Ishikawa (cell line): ENCODE data around the gene NFX1.

Source experiments
- CEBPB ChIP-seq: IDR thresholded peaks from 2 replicates; pipeline ENCODE4 v1.6.1; 2012
- CREB1 ChIP-seq: IDR thresholded peaks from 2 replicates; pipeline ENCODE4 v1.6.1; 2012; ENCODE audit warnings: low read depth
- EGR1 ChIP-seq: IDR thresholded peaks from 2 replicates; pipeline ENCODE4 v1.6.1; 2012
- EP300 ChIP-seq: IDR thresholded peaks from 2 replicates; pipeline ENCODE4 v1.6.1; 2012; ENCODE audit warnings: borderline replicate concordance
- FOXM1 ChIP-seq: IDR thresholded peaks from 2 replicates; pipeline ENCODE4 v1.6.1; 2012; ENCODE audit warnings: low read depth, borderline replicate concordance
- NFIC ChIP-seq: IDR thresholded peaks from 2 replicates; pipeline ENCODE4 v1.6.1; 2012
- RAD21 ChIP-seq: IDR thresholded peaks from 2 replicates; pipeline ENCODE4 v1.6.1; 2012; ENCODE audit warnings: low read depth
- TAF1 ChIP-seq: IDR thresholded peaks from 2 replicates; pipeline ENCODE4 v1.6.1; 2012; ENCODE audit warnings: low read depth, mild to moderate bottlenecking
- TCF12 ChIP-seq: IDR thresholded peaks from 2 replicates; pipeline ENCODE4 v1.6.1; 2012; ENCODE audit warnings: low read depth
- TEAD4 ChIP-seq: IDR thresholded peaks from 2 replicates; pipeline ENCODE4 v1.6.1; 2012
- YY1 ChIP-seq: IDR thresholded peaks from 2 replicates; pipeline ENCODE4 v1.6.1; 2012; ENCODE audit warnings: low read depth
- ZBTB7A ChIP-seq: IDR thresholded peaks from 2 replicates; pipeline ENCODE4 v1.6.1; 2012; ENCODE audit warnings: low read depth
- TF ChIP-seq, protein P1 (sequence below): IDR thresholded peaks from 2 replicates; pipeline ENCODE4 v1.6.1; 2012
- TF ChIP-seq, protein P2 (sequence below): IDR thresholded peaks from 2 replicates; pipeline ENCODE4 v1.6.1; 2012; ENCODE audit warnings: low read depth, mild to moderate bottlenecking
- TF ChIP-seq, protein P3 (sequence below): IDR thresholded peaks from 2 replicates; pipeline ENCODE4 v1.6.1; 2012

Gene NFX1

GRCh38 chr9:33254211-33254610, 36.1 kb upstream of the NFX1 start:
- no peak for TF ChIP-seq RAD21
- no peak for TF ChIP-seq EP300
- TF ChIP-seq NFIC: no peak
- no peak for TF ChIP-seq CREB1
- no peak for TF ChIP-seq FOXM1
- no peak for TF ChIP-seq ZBTB7A
- TF ChIP-seq CEBPB: no peak
- no peak for TF ChIP-seq TAF1
- TF ChIP-seq, protein P1, sequence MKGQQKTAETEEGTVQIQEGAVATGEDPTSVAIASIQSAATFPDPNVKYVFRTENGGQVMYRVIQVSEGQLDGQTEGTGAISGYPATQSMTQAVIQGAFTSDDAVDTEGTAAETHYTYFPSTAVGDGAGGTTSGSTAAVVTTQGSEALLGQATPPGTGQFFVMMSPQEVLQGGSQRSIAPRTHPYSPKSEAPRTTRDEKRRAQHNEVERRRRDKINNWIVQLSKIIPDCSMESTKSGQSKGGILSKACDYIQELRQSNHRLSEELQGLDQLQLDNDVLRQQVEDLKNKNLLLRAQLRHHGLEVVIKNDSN: no peak
- no peak for TF ChIP-seq TEAD4
- TF ChIP-seq TCF12: no peak

- TF ChIP-seq TCF12 (no peak), NFIC (no peak), TEAD4 (no peak), CEBPB (no peak), ZBTB7A (no peak)
Measured at GRCh38 chr9:33255014-33255413, 35.3 kb upstream of the NFX1 start.

- TF ChIP-seq CEBPB (no peak), NFIC (no peak), EGR1 (no peak)
- TF ChIP-seq, protein P1: no peak
Measured at GRCh38 chr9:33255471-33255870, 34.8 kb upstream of the NFX1 start.

DNA sequence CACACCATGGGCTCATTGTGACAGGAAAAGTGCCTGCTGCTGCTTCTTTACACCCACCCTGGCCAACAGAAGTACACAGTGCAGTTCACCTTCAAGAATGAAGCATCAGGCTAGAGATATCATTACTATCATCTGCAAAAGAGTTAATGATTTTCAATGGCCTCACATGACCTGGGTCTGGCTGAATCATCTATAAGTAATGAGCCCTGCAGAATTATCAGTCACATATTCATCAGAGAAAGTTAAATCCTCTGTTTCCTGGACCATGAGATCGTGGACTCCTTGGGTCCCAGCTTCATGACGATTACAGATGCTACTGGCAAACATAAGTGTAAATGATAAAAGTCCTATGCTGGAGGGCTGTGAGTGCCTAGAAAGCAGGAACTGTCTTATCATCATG, 34.1 kb upstream of the NFX1 start:
- TF ChIP-seq ZBTB7A (no peak), TAF1 (no peak), TCF12 (no peak), CEBPB (no peak), CREB1 (no peak), YY1 (no peak), TEAD4 (no peak), RAD21 (no peak), EGR1 (no peak)
- TF ChIP-seq, protein P2, sequence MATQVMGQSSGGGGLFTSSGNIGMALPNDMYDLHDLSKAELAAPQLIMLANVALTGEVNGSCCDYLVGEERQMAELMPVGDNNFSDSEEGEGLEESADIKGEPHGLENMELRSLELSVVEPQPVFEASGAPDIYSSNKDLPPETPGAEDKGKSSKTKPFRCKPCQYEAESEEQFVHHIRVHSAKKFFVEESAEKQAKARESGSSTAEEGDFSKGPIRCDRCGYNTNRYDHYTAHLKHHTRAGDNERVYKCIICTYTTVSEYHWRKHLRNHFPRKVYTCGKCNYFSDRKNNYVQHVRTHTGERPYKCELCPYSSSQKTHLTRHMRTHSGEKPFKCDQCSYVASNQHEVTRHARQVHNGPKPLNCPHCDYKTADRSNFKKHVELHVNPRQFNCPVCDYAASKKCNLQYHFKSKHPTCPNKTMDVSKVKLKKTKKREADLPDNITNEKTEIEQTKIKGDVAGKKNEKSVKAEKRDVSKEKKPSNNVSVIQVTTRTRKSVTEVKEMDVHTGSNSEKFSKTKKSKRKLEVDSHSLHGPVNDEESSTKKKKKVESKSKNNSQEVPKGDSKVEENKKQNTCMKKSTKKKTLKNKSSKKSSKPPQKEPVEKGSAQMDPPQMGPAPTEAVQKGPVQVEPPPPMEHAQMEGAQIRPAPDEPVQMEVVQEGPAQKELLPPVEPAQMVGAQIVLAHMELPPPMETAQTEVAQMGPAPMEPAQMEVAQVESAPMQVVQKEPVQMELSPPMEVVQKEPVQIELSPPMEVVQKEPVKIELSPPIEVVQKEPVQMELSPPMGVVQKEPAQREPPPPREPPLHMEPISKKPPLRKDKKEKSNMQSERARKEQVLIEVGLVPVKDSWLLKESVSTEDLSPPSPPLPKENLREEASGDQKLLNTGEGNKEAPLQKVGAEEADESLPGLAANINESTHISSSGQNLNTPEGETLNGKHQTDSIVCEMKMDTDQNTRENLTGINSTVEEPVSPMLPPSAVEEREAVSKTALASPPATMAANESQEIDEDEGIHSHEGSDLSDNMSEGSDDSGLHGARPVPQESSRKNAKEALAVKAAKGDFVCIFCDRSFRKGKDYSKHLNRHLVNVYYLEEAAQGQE: no peak
- TF ChIP-seq, protein P3, sequence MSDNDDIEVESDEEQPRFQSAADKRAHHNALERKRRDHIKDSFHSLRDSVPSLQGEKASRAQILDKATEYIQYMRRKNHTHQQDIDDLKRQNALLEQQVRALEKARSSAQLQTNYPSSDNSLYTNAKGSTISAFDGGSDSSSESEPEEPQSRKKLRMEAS: no peak

DNA sequence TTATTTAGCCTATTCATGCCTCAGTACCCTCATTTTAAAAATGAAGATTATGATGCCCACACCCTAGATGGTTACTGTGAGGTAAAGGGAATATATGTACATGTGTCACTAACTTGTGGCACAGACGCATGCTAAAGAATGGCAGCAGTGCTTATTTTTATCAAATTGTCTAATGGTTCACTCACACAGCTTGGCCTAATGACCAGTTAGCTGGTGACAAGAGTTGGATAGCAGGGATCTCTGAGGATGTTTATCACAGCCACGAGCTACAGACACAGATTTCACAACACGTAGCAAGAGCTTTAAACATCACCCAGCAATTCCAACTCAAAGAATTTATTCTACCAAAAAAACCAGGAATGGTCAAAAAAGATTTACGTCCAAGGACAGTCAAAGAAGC, 33.0 kb upstream of the NFX1 start:
- no peak for TF ChIP-seq EP300
- TF ChIP-seq, protein P2: no peak
- TF ChIP-seq YY1: no peak
- TF ChIP-seq, protein P3: no peak

DNA sequence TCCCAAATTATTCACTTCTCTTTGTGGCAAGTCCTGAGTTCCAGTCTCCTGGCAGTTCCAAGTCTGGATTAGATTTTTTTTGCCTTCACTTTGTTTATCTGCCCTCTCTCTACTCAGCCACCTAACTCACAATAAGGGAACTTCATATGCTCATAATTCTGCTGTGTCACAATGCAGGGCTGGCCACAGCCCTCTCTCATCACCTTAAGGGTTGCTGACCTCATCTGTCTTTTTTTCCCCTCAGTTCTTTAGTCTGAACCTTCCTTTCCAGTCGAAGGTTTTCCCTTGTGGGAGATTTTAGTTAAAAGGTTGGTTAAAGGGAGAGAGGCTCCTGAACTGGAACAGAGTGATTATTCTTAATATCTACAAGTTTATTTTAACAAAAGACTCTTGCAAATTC, 29.9 kb upstream of the NFX1 start:
- TF ChIP-seq ZBTB7A (no peak), FOXM1 (no peak), CEBPB (no peak), CREB1 (no peak), TCF12 (no peak), YY1 (no peak), TEAD4 (no peak), EGR1 (no peak), EP300 (no peak), TAF1 (no peak)
- TF ChIP-seq, protein P1: no peak
- TF ChIP-seq, protein P3: no peak
